Left lung (tissue), 10 donors: ENCODE measurements around the gene TCEANC2. TPM values are rescaled to one million over a fixed set of nuclear protein-coding genes. Genes with fewer than 3 reads are reported as not detected.

Experiments used
- ATAC-seq: fragments of 200-7000 bp; cut with Tn5 transposase; one replicate; pipeline ENCODE4 v1.9.1; 2020; ENCODE audit warnings: moderate library complexity
- DNase-seq, 4 donors: peaks; one replicate each; pipeline ENCODE4 v3.0.0-alpha.2; 2013 to 2020
- H3K27ac ChIP-seq, 2 donors: fragments of 200-600 bp; sonication (generic) in 1 of 2; one replicate each; pipeline versions ENCODE4 v1.5.0 to v1.8.0; 2020 to 2021
- H3K27me3 ChIP-seq, 2 donors: fragments of 200-600 bp; sonication (generic) in 1 of 2; one replicate each; pipeline versions ENCODE4 v1.5.0 to v1.8.0; 2020 to 2021
- H3K36me3 ChIP-seq, 2 donors: fragments of 200-600 bp; sonication (generic) in 1 of 2; one replicate each; pipeline versions ENCODE4 v1.5.0 to v1.8.0; 2020 to 2021
- H3K4me1 ChIP-seq, 2 donors: fragments of 200-600 bp; one replicate each; pipeline ENCODE4 v1.8.0; 2021
- H3K4me3 ChIP-seq, 2 donors: fragments of 200-600 bp; sonication (generic) in 1 of 2; one replicate each; pipeline versions ENCODE4 v1.5.0 to v1.8.0; 2020 to 2021; ENCODE audit warnings: mild to moderate bottlenecking in 1 of 2
- H3K9me3 ChIP-seq, 2 donors: fragments of 200-600 bp; sonication (generic) in 1 of 2; one replicate each; pipeline versions ENCODE4 v1.5.0 to v1.8.0; 2020 to 2021
- CTCF ChIP-seq, 2 donors: fragments of 200-600 bp; sonication (generic) in 1 of 2; IDR thresholded peaks; one replicate each; pipeline versions ENCODE4 v1.5.0 to v1.8.0; 2021; ENCODE audit warnings: antibody characterized with exemption in 2 of 2
- intact Hi-C, 2 donors: fragments of 100-400 bp; cut with DNase I; formaldehyde crosslinking; loops; one replicate each; pipeline versions ENCODE4 v1.11.2 to v1.14.2; 2022
- polyA plus RNA-seq, 6 donors: library from polyadenylated mRNA; unstranded; fragments of 120-200 nt; gene quantifications; one replicate each; pipeline ENCODE4 v1.2.1, GENCODE V29; 2013; ENCODE audit not compliant: insufficient read length in 6 of 6
- total RNA-seq, 2 donors: library from RNA; stranded (reverse); fragmentation: NEBNext Ultra II Directional; extraction: Animal tissue kit (Norgen Biotek cat#: 25700); gene quantifications; one replicate each; pipeline ENCODE4 v1.2.1, GENCODE V29; 2021
- donor health status: DM: no; HTN: yes; CAD: no.
- donor health status: DM: no; HTN: no; CAD: no.

Gene TCEANC2
- total and polyA plus RNA-seq, 8 donors: 5.2 to 13.3 (median 10.2) TPM

GRCh38 chr1:54129858-54130257, 76.5 kb downstream of the TCEANC2 start:
- Histone ChIP-seq H3K27ac (no peak overlapping the region), H3K4me3 (no peak overlapping the region), H3K9me3 (no peaks in the 10 kb centered on the region), H3K27me3 (no peaks in the 10 kb centered on the region), H3K36me3 (no peaks in the 10 kb centered on the region), H3K4me1 (no peaks in the 10 kb centered on the region)
- no peak for ATAC-seq
- intact Hi-C loops: loop anchor here in 1 of 2 donors (10.0 kb wide), 1 partner anchor 365 kb away; no protein-coding TSS in a partner anchor
- TF ChIP-seq CTCF (IDR thresholded peaks at IDR 0.05): no peak
- no peak for DNase-seq

- no peaks in the 10 kb centered on the region for H3K27me3 ChIP-seq
- H3K9me3 ChIP-seq: no peaks in the 10 kb centered on the region
- no peaks in the 10 kb centered on the region for H3K36me3 ChIP-seq
- intact Hi-C loops: no loop called here
- H3K4me1 ChIP-seq: no peaks in the 10 kb centered on the region
- no peak for ATAC-seq
- DNase-seq: no peak
- TF ChIP-seq CTCF (IDR thresholded peaks at IDR 0.05): no peak
- H3K27ac ChIP-seq: no peak overlapping the region
- no peak overlapping the region for H3K4me3 ChIP-seq
Measured at GRCh38 chr1:54131419-54131818, 78.0 kb downstream of the TCEANC2 start.

- no peak for DNase-seq
- no peaks in the 10 kb centered on the region for H3K27me3 ChIP-seq
- no peaks in the 10 kb centered on the region for H3K9me3 ChIP-seq
- no peaks in the 10 kb centered on the region for H3K4me1 ChIP-seq
- no peaks in the 10 kb centered on the region for H3K36me3 ChIP-seq
- H3K27ac ChIP-seq: no peak overlapping the region
- H3K4me3 ChIP-seq: no peak overlapping the region
- no peak for TF ChIP-seq CTCF (IDR thresholded peaks at IDR 0.05)
- ATAC-seq: no peak
- intact Hi-C loops: no loop called here
Measured at GRCh38 chr1:54132495-54132894, 79.1 kb downstream of the TCEANC2 start.

- no peaks in the 10 kb centered on the region for H3K27me3 ChIP-seq
- H3K9me3 ChIP-seq: no peaks in the 10 kb centered on the region
- intact Hi-C loops: no loop called here
- no peaks in the 10 kb centered on the region for H3K4me1 ChIP-seq
- no peak for DNase-seq
- no peak for TF ChIP-seq CTCF (IDR thresholded peaks at IDR 0.05)
- no peak for ATAC-seq
- no peak overlapping the region for H3K4me3 ChIP-seq
- no peaks in the 10 kb centered on the region for H3K36me3 ChIP-seq
- no peak overlapping the region for H3K27ac ChIP-seq
Measured at GRCh38 chr1:54134295-54134694, 80.9 kb downstream of the TCEANC2 start.

GRCh38 chr1:54135436-54136120, 82.2 kb downstream of the TCEANC2 start:
- H3K4me1 ChIP-seq: no peaks in the 10 kb centered on the region
- no peaks in the 10 kb centered on the region for H3K36me3 ChIP-seq
- no peaks in the 10 kb centered on the region for H3K9me3 ChIP-seq
- H3K27me3 ChIP-seq: no peaks in the 10 kb centered on the region
- DNase-seq: no peak
- H3K4me3 ChIP-seq: no peak overlapping the region
- no peak for TF ChIP-seq CTCF (IDR thresholded peaks at IDR 0.05)
- intact Hi-C loops: no loop called here
- H3K27ac ChIP-seq: no peak overlapping the region
- ATAC-seq: no peak
